ENCODE results near the gene TOM1L2.
"Not testable (repeated sequence)": the region's sequence is repeated elsewhere in the genome, so short reads cannot be mapped to it uniquely, and the experiment has no call there.

The TOM1L2 gene

DNA sequence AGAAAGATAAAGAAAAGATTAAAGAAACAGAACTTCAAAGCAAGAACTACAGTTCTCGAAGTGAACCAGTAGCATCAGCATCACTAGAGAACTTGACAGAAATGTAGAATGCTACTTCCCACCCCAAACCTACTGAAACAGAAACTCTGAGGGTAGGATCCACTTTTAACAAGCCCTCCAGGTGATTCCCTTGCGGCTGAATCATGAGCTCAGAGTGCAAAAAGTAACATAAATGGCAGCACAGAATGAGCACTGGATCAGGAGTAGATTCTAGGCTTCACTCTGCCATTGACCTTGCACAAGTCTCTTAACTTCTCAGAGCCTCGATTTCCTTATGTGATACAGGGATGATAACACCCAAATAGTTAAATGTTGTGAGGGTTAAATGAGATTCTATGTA lies 5.8 kb downstream of the TOM1L2 start:
- DNase-seq: no peak

DNA sequence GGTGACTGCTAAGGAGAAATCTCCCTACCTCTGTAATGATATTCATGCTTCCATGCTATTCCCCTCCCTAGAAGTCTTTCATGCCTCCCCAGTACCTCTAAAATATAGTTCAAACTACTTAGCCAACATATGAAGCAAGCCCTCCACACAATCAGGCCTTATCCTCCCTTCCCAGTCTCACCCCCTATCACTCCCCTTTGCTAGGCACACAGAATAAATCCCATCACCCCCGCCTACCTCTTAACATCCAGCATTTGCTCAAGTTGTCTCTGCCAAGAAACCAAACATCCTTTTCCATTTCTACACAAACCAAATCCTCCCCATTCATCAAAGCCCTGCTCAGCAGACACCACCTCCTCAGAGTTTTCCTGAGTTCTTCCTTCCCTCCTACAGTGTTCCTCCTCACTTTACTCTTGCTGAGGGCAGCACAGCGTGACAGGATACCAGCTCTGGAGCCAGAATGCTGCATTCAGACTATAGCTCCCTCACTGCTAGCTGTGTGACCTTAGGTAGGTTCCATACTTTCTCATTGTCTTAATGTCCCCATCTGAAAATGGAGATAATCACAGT lies 7.0 kb downstream of the TOM1L2 start:
- DNase-seq: no peak

DNA sequence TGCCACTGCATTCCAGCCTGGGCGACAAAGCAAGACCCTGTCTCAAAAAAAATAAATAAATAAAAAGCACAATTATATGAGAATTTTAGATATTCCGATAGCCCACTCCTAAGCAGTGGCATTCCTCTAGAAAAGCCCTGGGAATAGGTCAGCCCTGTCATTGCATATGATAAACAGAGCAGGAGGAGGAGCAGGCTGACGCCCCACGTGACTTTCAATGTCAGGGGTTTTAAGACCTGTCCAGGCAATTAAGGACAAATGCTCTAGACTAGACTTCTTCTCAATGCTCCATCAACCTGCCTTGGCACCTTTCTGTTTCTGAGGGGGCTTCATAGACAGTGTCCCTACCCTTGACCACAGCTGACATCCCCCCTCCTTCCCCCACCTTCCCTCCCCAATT lies 7.5 kb downstream of the TOM1L2 start:
- DNase-seq: no peak

DNA sequence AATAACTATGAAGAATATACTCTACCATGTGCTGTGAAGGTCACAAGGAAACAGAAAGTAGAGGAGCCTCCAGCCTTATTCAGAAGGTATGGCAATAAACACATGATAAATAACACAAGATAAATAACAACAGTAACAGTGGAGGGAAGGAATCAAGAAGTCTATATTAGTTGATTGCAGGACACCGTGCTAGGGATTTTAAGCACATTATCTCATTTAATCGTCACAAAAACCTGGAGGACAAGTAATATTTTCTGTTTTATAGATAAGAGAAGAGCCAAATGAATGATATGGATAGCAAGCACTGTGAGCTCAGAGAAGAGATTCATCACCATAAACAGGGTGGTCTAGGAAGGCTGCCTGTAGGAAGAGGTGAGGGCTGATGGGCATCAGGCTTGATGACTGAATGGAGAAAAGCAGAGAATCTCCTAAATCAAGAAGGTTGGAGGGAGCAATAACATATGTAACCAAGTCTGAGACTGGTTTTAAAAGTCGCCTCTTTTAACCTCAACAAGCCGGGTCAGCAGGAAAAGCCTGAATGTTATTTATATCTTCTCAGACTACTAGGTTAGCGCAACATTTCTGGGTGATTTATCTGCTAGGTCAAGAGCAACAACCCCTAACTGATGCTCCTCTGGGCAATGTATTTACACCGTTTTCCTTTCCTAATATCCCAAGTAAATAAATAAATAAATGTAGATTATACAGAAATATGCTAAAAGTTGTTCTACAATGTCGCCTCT lies 8.3 kb downstream of the TOM1L2 start:
- no peak for DNase-seq

DNA sequence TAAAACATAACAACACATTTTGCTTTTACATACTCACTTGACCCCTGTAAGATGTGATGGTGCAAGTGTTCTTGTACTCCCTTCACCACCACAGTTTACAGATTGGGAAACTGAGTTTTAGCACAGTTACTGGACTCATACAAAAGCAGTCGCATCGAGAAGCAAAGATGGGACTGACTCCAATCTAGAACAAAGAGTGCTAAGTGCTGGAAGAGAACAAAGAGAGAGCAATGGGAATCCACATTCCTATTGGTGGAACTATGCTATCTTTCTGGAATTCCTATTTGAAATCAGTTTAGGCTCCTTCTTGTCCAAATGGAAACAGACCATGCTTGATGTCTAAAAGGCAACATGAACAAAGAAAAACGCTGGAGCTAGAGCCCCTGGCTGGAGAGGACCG lies 9.1 kb downstream of the TOM1L2 start:
- DNase-seq: no peak

DNA sequence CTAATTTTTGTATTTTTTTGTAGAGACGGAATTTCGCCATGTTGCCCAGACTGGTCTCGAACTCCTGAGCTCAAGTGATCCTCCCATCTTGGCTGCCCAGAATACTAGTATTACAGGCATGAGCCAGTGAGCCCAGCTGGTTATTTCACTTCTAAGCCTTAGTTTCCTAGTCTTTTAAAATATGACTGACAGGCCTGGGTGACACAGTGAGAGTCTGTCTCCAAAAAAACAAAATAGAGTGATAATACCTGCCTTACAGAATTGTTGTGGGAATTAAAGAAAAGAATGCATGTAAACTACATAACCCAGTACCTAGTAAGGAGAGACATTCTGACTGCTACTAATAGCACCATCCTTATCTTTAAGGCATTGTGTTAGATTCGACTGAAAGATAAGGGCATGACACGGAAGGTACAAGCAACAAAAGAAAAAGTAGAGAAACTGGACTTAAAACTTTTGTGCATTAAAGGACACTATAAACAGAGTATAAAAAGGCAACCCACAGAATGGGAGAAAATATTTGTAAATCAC lies 11.6 kb downstream of the TOM1L2 start:
- no peak for DNase-seq

DNA sequence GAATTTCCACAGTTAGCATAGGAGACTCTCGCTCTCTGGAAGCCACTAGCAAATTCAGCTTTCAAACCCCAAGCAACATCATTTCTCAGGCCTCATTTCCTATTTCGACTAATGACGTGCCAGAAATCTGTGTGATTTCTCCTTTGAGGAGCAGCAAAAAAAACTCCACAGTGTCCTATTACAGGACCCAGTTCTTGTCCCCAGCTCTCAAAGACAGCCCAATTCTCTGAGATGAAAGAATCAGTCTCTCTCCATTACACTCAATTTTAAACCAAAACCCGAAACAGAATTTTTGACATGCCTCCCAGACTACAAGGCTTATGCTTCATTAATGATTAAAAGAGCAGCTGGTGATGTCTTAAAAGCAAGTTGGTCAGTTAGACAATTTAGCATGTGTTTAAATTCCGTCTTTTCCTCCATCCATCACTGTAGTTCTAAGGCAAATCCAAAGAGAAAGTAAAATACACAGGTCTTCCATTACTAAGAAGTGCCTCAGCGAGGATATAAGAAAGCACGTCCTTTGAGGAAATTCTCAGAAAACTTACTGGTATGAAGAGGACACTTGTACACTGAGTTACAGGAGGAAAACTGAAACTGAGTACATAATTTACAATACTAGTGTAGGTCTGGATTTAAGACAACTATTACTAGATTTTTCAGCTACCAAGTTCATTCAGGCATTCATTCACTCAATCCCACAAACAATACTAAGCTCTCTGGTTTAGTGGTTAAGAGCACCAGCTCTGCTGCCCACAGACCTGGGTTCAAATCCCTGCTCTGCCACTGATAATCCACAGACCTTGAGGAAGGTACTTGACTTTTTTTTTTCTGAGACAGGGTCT lies 12.5 kb downstream of the TOM1L2 start:
- no peak for DNase-seq

DNA sequence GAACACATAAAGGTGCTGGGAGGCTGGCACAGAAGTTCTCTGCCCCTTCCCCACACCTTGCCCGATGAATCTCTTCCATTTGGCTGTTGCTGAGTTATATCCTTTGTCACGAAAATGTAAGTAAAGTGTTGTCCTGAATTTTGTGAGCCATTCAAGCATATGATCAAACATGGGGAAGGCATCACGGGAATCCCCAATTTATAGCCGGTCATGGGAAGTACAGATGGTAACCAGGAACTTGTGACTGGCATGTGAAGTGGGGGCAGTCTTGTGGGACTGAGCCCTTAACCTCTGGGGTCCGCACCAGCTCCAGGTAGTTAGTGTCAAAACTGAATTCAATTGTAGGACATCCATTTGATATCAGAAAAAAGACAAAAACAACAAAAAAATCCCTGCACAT lies 13.2 kb downstream of the TOM1L2 start:
- DNase-seq: no peak

DNA sequence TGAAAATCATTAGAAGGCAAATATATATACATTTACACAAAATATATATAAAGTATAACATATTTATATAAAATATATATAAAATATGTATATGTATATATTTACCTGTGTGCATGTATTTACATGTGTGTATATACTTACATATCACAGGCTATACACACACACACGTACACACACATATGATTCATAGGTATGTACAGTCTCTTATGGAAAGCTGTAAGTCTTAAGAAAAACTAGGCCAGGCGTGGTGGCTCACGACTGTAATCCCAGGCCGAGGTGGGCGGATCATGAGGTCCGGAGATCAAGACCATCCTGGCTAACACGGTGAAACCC lies 14.7 kb downstream of the TOM1L2 start:
- no peak for DNase-seq

DNA sequence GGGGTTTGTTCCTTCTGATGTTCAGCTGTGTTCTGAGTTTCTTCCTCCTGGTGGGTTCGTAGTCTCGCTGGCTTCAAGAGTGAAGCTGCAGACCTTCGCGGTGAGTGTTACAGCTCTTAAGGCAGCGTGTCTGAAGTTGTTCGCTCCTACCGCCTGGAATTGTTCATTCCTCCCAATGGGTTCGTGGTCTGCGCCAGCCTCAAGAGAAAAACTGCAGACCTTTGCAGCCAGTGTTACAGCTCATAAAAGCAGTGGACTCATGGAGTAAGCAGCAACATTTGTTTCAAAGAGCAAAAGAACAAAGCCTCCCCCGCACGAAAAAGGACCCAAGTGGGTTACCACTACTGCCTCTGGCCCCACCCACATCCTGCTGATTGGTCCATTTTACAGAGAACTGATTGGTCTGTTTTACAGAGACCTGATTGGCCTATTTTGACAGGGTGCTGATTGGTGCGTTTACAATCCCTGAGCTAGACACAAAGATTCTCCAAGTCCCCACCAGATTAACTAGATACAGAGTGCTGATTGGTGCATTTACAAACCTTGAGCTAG lies 16.3 kb downstream of the TOM1L2 start:
- DNase-seq: not testable (repeated sequence)

DNA sequence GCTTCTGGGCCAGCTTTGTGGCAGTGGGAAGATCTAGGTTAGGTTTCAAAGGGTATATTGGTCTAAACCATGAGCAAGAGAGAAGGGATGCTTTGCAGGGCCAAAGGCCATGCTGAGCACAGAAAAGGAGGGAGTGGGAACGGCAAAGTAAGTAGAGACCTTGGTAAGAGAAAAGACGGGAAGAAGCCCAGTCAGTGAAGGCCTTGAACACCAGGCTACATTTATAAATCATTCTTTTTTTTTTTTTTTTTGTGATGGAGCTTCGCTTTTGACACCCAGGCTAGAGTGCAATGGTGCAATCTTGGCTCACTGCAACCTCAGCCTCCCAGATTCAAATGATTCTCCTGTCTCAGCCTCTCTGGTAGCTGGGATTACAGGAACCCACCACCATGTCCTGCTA lies 18.1 kb downstream of the TOM1L2 start:
- no peak for DNase-seq

DNA sequence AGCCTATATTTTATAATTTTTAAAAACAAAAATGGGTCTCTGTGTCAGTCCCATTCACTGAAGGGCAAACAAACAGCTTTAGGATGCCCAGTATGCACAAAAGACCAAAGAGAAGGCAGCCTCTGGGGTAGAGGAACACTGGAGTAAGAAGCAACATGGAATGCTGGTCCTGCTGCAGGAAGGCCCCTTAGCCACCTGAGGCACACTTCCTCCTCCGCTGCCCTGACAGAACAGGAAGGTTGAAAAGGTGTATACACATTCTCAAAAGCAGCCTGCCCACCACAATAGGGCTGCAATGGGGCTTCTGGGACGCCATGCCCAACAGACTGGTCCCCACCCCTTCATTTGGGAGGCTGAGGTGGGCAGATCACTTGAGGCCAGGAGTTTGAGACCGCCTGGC lies 19.5 kb downstream of the TOM1L2 start:
- no peak for DNase-seq

DNA sequence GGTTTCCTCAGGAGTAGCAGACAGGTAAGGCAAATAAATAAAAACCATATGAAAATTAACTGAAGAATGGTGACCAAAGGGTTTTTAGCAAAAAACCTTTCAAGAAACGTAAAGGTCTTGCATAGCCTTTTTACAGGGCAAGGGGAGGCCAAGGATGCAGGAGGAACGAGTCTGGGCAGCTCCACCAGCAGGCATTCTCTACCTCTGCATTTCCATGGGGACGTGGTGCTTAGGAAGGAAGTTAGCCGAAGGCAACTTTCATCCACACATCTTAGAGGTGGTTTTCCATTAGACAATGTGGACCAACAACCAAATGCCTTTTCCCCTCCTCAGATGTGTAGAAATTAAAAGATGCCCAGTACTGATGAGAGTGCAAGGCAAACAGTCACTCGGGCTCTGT lies 20.7 kb downstream of the TOM1L2 start:
- no peak for DNase-seq

DNA sequence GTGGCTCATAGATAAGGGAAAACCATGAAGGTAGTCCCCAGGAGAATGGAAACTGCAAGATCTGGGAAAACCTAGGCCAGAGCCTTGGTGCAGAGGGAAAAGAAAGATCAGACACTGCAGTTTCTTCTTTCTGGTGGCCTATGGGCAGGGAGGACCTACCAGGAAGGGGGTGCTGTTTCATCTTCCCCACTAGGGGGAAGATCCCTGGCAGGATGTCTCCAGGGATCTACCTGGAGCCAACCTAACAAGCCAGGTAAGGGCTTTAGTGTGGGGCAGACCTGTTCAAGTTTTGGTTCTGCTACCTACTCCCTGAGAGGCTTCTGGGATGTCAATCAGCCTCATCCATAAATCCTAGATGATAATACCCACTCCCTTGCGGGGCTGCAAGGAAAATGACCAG lies 21.4 kb downstream of the TOM1L2 start:
- no peak for DNase-seq

DNA sequence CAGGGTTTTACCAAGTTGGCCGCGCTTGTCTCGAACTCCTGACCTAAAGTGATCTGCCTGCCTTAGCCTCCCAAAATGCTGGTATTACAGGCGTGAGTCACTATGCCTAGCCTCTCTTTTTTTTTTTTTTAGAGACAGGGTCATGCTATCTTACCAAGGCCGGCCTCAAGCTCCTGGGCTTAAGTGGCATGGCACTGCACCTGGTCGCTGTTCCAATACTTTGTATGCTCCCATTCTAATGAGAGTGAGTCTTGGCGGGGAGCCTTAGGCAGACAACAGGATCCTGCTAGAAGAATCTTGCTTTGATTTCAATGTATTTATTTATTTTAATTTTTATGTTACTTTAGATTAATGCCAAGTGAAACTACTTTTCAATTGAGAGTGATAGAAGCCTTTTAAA lies 21.9 kb downstream of the TOM1L2 start:
- DNase-seq: no peak

DNA sequence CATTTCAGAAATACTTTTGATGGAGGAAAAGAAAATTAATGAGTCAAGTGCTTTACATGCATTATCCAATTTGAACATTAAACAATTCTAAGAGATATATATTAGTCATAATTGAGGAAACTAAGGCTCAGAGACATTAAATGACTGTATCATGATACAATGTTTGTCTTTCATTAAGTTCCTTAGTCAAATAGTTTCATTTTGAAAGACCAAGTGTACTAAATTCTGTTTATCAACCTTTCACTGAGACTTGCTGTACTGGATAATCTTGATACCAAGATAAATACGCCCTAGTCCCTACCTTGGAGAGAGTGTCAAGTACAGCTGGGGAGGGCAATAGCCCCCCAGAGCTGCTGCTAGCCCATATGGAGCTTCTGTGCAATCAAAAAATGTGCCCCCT lies 24.2 kb downstream of the TOM1L2 start:
- DNase-seq: no peak

DNA sequence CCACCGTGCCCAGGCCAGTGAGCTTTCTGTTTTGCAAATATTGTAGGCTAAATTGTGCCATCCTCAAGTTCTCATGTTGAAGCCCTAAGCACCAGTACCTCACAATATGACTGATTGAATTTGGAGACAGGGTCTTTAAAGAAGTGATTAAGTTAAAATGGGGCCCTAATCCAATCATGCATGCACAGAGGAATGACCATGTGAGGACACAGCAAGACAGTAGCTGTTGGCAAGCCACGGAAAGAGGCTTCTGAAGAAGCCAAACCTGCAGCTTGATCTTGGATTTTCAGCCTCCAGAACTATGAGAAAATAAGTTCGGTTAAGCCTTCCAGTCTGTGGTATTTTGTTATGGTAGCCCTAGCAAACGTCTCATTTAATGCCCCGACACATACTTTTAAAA lies 24.9 kb downstream of the TOM1L2 start:
- DNase-seq: no peak

DNA sequence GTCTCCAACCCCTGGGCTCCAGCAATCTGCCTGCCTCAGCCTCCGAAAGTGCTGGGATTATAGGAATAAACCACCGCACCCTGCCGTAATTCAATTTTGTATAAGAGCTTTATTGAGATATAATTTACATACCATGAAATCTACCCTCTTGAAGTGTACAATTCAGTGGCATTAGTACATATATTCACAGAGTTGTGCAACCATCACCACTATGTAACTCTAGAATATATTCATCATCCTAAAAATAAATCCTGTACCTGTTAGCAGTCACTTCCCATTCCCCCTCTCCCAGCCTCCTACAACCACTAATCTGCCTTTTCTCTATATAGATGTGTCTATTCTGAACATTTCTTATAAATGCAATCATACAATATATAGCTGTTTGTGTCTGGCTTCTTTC lies 26.1 kb downstream of the TOM1L2 start:
- DNase-seq: no peak

DNA sequence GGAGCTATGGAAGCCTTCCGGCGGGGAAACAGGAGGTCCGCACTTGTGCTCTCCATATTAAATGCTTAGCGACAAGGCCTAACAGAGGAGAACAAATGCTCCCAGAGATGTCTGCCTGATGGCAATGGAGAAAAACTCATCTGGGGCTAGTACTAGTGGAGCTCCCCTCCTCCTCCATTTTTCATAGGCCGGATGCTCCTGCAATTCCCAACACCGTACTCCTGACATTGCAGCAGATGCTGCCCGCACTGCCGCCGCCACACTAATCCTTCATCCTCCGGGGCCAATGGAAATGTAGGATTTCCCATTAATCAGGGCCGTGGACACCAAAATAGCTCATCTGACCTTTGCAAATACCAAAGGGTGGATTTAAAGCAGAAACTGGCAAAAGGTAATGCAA lies 27.5 kb downstream of the TOM1L2 start:
- no peak for DNase-seq

DNA sequence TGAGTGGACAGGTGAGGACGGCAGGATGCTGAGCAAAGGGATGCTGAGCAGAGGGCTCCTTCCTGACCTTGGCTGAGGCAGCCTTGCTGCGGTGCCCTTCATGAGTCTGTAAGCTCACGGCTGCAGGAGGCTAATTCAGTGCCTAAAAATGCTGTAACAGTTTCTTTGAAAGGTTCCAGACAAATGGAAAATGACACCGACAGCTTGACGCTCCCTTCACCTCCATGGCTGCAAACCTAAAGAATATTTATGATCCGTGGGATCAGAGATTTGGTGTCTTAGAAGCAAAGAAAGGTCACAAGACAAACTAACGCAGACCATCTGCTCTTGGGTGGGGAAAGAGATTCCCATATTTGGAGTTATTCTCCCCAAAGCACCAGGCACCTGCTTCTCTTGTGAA lies 28.0 kb downstream of the TOM1L2 start:
- no peak for DNase-seq

DNA sequence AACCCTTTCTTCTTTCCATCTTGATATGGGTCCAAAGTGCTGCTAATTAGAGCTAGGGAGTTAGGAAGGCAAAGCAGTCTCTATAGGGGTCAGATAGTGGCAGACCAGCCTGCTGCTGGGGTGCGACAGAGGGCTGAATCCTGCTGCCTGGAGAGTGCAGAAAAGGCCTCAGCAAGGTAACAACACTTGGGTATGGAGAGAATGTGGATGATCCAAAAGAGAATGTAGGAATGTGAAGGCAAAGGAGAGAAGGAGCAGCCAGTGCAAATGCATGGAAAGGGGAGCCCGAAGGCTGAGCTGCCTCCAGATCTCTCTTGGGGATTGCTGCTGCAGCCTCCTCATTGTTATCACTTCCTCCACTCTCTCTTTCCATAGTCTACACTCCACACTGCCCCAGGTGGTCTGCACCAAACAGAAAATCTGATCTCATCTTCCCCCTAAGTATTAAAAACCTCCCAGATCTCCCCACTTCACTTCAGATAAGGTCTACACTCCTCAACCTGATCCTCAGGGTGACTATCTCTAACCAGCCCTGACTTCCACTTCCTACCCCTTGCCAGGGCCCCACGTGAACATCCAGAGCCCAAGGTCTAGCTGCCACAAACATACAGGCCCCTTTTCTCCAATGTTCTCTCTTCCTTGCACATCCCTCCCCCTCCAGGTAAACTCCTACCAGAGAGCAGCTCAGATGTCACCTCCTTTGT lies 28.8 kb downstream of the TOM1L2 start:
- DNase-seq: no peak

DNA sequence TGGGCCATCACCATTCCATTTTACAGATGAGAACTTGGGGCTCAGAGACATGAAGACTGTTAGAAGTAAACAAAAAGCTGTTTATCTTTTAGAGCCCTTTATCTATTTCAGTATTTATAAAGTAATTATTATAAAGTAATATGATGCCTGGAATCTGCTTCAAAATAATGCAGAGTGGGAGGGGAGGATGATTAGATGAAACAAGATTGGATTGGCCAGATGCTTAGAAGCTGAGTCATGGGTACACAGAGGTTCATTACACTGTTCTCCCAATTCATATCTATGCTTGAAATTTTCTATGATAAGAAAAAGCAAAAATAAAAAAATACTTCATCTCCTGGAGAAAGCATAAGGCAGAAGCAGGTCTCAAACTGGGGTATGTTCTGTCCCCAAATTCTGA lies 29.4 kb downstream of the TOM1L2 start:
- no peak for DNase-seq

DNA sequence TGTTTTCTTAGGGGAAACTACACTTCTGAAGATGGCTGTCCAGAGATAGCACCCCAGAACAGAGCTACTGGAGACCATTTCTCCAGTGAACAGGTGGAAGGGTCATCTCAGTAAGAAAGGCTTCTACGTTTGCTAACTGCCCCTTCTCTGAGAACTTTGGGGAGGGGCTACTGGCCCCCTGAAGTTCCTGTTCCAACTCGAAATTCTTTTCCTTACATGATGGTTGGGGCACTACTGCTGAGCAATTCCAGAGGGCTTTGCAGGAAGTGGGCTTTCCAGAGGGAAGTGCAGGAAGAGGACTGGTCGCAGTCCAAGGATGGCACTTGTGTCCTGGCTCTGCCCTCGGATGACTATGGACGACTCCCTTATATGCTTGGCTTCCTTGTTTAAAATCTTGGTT lies 31.2 kb downstream of the TOM1L2 start:
- DNase-seq: no peak
